NT2/D1 (cell line): ENCODE results near the gene VAV2.

Experiments
- DNase-seq: peaks from one replicate; pipeline ENCODE4 v3.0.0-alpha.2; 2011; ENCODE audit warnings: low read depth, low spot score
- H3K27me3 ChIP-seq: 2 replicates; pipeline ENCODE4 v1.6.0; 2011; ENCODE audit warnings: mild to moderate bottlenecking; ENCODE audit not compliant: insufficient read length, insufficient read depth
- H3K36me3 ChIP-seq: 2 replicates; pipeline ENCODE4 v1.6.1; 2011; ENCODE audit warnings: mild to moderate bottlenecking, low read length, mixed read lengths; ENCODE audit not compliant: insufficient read depth, insufficient read length
- H3K4me1 ChIP-seq: 2 replicates; pipeline ENCODE4 v1.5.1; 2011; ENCODE audit not compliant: insufficient read depth, insufficient read length
- H3K4me3 ChIP-seq: 2 replicates; pipeline ENCODE4 v1.5.1; 2011; ENCODE audit warnings: low read depth; ENCODE audit not compliant: insufficient read length
- H3K9ac ChIP-seq: 2 replicates; pipeline ENCODE4 v1.6.0; 2011; ENCODE audit warnings: low read depth; ENCODE audit not compliant: insufficient read length
- H3K9me3 ChIP-seq: 2 replicates; pipeline ENCODE4 v1.5.1; 2011; ENCODE audit warnings: mild to moderate bottlenecking, low read length; ENCODE audit not compliant: insufficient read depth
- SUZ12 ChIP-seq: IDR thresholded peaks from 2 replicates; pipeline ENCODE4 v1.6.1; 2011; ENCODE audit not compliant: insufficient read length, insufficient read depth; ENCODE audit errors: extremely low read depth
- YY1 ChIP-seq: IDR thresholded peaks from 2 replicates; pipeline ENCODE4 v1.6.1; 2011; ENCODE audit not compliant: insufficient read length, insufficient read depth
- ZNF274 ChIP-seq: IDR thresholded peaks from 2 replicates; pipeline ENCODE4 v1.6.1; 2011; ENCODE audit warnings: mild to moderate bottlenecking, low read depth, low read length

The VAV2 gene

DNA sequence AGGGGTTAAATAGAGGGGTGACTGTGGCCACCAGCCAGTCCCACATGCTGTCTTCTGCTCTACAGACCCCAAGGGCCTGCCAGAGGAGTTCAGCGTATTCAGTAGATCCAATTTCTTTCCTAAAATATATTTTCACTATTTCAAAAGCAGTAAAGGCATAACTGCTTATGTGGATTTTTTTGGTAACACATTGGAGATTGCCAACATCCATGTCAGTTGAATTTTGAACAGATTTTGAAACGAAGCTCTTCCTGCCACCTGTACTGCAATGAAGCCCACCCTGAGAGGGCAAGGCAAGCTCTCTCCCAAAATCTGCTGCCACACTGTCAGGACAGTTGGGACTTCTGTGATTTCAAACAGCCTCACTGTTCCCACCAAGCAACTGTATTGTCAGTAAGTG lies 216.8 kb downstream of the VAV2 start:
- Histone ChIP-seq H3K4me1 (peaks cover 2% of the 10 kb centered on the region), H3K4me3 (no peak overlapping the region), H3K36me3 (peaks cover 79% of the 10 kb centered on the region), H3K27me3 (no peaks in the 10 kb centered on the region), H3K9ac (no peak overlapping the region), H3K9me3 (peaks cover 7% of the 10 kb centered on the region; the same call in 1 of the 2 replicates)
- DNase-seq: no peak
- no peak for TF ChIP-seq YY1
- TF ChIP-seq ZNF274: no peak
- TF ChIP-seq SUZ12: no peak

GRCh38 chr9:133774799-133775198 lies 217.3 kb downstream of the VAV2 start:
- DNase-seq: no peak
- H3K9ac ChIP-seq: no peak overlapping the region
- peaks cover 79% of the 10 kb centered on the region for H3K36me3 ChIP-seq
- peaks cover 7% of the 10 kb centered on the region; the same call in 1 of the 2 replicates for H3K9me3 ChIP-seq
- H3K4me1 ChIP-seq: no peaks in the 10 kb centered on the region
- H3K27me3 ChIP-seq: no peaks in the 10 kb centered on the region
- TF ChIP-seq ZNF274: no peak
- no peak overlapping the region for H3K4me3 ChIP-seq

GRCh38 chr9:133773889-133774655 lies 218.1 kb downstream of the VAV2 start:
- Histone ChIP-seq H3K27me3 (no peaks in the 10 kb centered on the region), H3K4me3 (no peak overlapping the region), H3K9ac (no peak overlapping the region), H3K4me1 (no peaks in the 10 kb centered on the region), H3K9me3 (peaks cover 7% of the 10 kb centered on the region; the same call in 1 of the 2 replicates), H3K36me3 (peaks cover 75% of the 10 kb centered on the region)
- no peak for DNase-seq
- no peak for TF ChIP-seq YY1
- no peak for TF ChIP-seq ZNF274
- no peak for TF ChIP-seq SUZ12

GRCh38 chr9:133772581-133772980 lies 219.5 kb downstream of the VAV2 start:
- Histone ChIP-seq H3K4me1 (no peaks in the 10 kb centered on the region), H3K27me3 (no peaks in the 10 kb centered on the region), H3K36me3 (peaks cover 75% of the 10 kb centered on the region), H3K9ac (no peak overlapping the region), H3K4me3 (no peak overlapping the region), H3K9me3 (peaks cover 10% of the 10 kb centered on the region; the same call in 1 of the 2 replicates)
- TF ChIP-seq SUZ12: no peak
- TF ChIP-seq YY1: no peak
- no peak for TF ChIP-seq ZNF274
- DNase-seq: no peak

- peaks cover 71% of the 10 kb centered on the region for H3K36me3 ChIP-seq
- no peak overlapping the region for H3K4me3 ChIP-seq
- H3K9me3 ChIP-seq: peaks cover 18% of the 10 kb centered on the region
- no peaks in the 10 kb centered on the region for H3K4me1 ChIP-seq
- no peak overlapping the region for H3K9ac ChIP-seq
- no peaks in the 10 kb centered on the region for H3K27me3 ChIP-seq
- no peak for DNase-seq
- no peak for TF ChIP-seq ZNF274
- no peak for TF ChIP-seq SUZ12
- TF ChIP-seq YY1: no peak
Observed at GRCh38 chr9:133771486-133772482, 220.3 kb downstream of the VAV2 start.

DNA sequence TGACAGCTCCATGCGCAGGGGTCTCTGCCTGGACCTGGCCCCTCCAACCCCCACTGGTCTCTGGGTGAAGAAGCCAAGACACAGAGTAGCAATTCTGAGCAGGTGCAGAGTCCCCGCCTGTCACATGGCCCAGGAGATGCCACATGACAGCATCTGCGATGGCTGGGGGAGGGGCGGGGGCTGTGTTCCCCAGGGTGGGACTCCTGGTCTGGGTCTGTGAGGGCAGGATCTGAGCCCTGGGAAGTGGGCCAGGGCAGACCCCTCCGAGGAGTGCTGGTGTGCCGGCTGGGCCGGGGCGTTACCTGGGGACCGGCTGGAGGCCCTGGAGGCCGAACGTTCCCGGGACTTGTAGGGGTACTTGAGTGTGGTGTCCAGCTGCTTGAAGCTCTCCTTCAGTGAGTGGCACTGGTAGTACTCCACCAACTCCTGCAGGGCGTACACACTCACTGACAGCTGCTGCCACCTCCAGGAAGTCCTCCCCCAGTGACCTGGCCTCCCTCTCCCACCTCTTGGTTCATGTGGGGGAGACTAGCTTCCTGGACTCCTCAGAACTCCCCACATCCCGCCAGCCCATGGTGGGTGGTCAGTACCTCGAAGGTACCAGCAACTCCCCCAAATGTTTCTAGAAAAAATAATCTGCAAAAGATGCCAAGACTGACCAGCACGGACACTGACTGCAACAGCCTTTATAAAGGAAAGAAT lies 221.9 kb downstream of the VAV2 start:
- Histone ChIP-seq H3K27me3 (no peaks in the 10 kb centered on the region), H3K9ac (no peak overlapping the region), H3K9me3 (peaks cover 20% of the 10 kb centered on the region), H3K4me1 (no peaks in the 10 kb centered on the region), H3K36me3 (peaks cover 56% of the 10 kb centered on the region), H3K4me3 (no peak overlapping the region)
- DNase-seq: no peak
- no peak for TF ChIP-seq YY1
- no peak for TF ChIP-seq ZNF274
- TF ChIP-seq SUZ12: no peak
